Neuronal stem cell (in vitro differentiated cells): Measurements from ENCODE around the gene WDR36.

Source experiments
- DNase-seq: peaks from one replicate; pipeline ENCODE4 v3.0.0-alpha.2; 2013; ENCODE audit warnings: low spot score
- H2AFZ ChIP-seq: one replicate; pipeline ENCODE4 v1.6.1; 2013; ENCODE audit warnings: mild to moderate bottlenecking, low read length, inconsistent platforms
- H2AK5ac ChIP-seq: 2 replicates; pipeline ENCODE4 v1.6.1; 2013; ENCODE audit warnings: low read depth, mild to moderate bottlenecking, inconsistent platforms, low read length, moderate library complexity, mixed read lengths
- H2BK120ac ChIP-seq: 2 replicates; pipeline ENCODE4 v1.6.1; 2013; ENCODE audit warnings: low read depth, mild to moderate bottlenecking, inconsistent platforms, low read length, moderate library complexity, mixed read lengths
- H2BK12ac ChIP-seq: one replicate; pipeline ENCODE4 v1.6.1; 2013; ENCODE audit warnings: low read length, inconsistent platforms
- H2BK15ac ChIP-seq: 2 replicates; pipeline ENCODE4 v1.6.1; 2013; ENCODE audit warnings: mild to moderate bottlenecking, low read length, inconsistent platforms, mixed read lengths
- H2BK5ac ChIP-seq: one replicate; pipeline ENCODE4 v1.6.1; 2013; ENCODE audit warnings: inconsistent platforms, mild to moderate bottlenecking, low read length, moderate library complexity
- H3K14ac ChIP-seq: one replicate; pipeline ENCODE4 v1.6.1; 2013; ENCODE audit warnings: low read length, inconsistent platforms
- H3K18ac ChIP-seq: 2 replicates; pipeline ENCODE4 v1.6.1; 2013; ENCODE audit warnings: low read length, inconsistent platforms
- H3K23ac ChIP-seq: 2 replicates; pipeline ENCODE4 v1.6.1; 2013; ENCODE audit warnings: low read depth, mild to moderate bottlenecking, mixed read lengths, low read length, inconsistent platforms; ENCODE audit not compliant: poor library complexity
- H3K27ac ChIP-seq: replicated peaks from 3 replicates; pipeline ENCODE4 v1.5.1; 2013; ENCODE audit warnings: low read length, inconsistent platforms
- H3K27me3 ChIP-seq, 3 experiments: 2 replicates each; pipeline ENCODE4 v1.6.1; 2013; ENCODE audit warnings: low read length in 3 of 3, mild to moderate bottlenecking in 2 of 3, inconsistent platforms in 1 of 3, low read depth in 1 of 3, mixed read lengths in 1 of 3, moderate library complexity in 1 of 3; ENCODE audit not compliant: control insufficient read depth in 3 of 3, insufficient read depth in 3 of 3
- H3K36me3 ChIP-seq, 2 donors: replicated peaks in 1 of 2; 2 replicates each; pipeline ENCODE4 v1.6.1; 2013; ENCODE audit warnings: low read length in 2 of 2; ENCODE audit not compliant: control insufficient read depth in 2 of 2, insufficient read depth in 2 of 2
- H3K4ac ChIP-seq: 2 replicates; pipeline ENCODE4 v1.6.1; 2013; ENCODE audit warnings: inconsistent platforms, mild to moderate bottlenecking, low read length, moderate library complexity
- H3K4me1 ChIP-seq, 2 donors: 1 replicate in 1 of 2; 2 replicates in 1 of 2; pipeline ENCODE4 v1.6.1; 2013; ENCODE audit warnings: low read length in 2 of 2, low read depth in 1 of 2; ENCODE audit not compliant: control insufficient read depth in 2 of 2, insufficient read depth in 1 of 2
- H3K4me2 ChIP-seq: one replicate; pipeline ENCODE4 v1.6.1; 2013; ENCODE audit warnings: mild to moderate bottlenecking, low read length, inconsistent platforms; ENCODE audit not compliant: insufficient read depth, poor library complexity, severe bottlenecking
- H3K4me3 ChIP-seq, 2 donors: 2 replicates each; pipeline ENCODE4 v1.5.1; 2013; ENCODE audit warnings: low read length in 2 of 2, mild to moderate bottlenecking in 2 of 2, inconsistent platforms in 1 of 2, moderate library complexity in 1 of 2
- H3K79me1 ChIP-seq: one replicate; pipeline ENCODE4 v1.6.1; 2013; ENCODE audit warnings: low read depth, mild to moderate bottlenecking, inconsistent platforms, low read length, moderate library complexity
- H3K9ac ChIP-seq: one replicate; pipeline ENCODE4 v1.6.1; 2013; ENCODE audit warnings: mild to moderate bottlenecking, low read depth, low read length, inconsistent platforms; ENCODE audit not compliant: poor library complexity
- H3K9me3 ChIP-seq, 2 donors: replicated peaks in 1 of 2; 2 replicates each; pipeline versions ENCODE3 to v1.6.1; 2013; ENCODE audit warnings: low read length in 2 of 2, mild to moderate bottlenecking in 2 of 2, inconsistent platforms in 1 of 2, low read depth in 1 of 2, mixed read lengths in 1 of 2, moderate library complexity in 1 of 2; ENCODE audit not compliant: control insufficient read depth in 2 of 2, insufficient read depth in 1 of 2
- H4K8ac ChIP-seq: one replicate; pipeline ENCODE4 v1.6.1; 2013; ENCODE audit warnings: low read depth, mild to moderate bottlenecking, inconsistent platforms, low read length, moderate library complexity
- H4K91ac ChIP-seq: one replicate; pipeline ENCODE4 v1.6.1; 2013; ENCODE audit warnings: low read length, low read depth, mild to moderate bottlenecking, inconsistent platforms; ENCODE audit not compliant: poor library complexity
- WGBS, 2 donors: extraction: QIAGEN DNeasy Blood & Tissue Kit; methylation state at CpG; one replicate each; pipeline ENCODE4 v1.1.7; 2013; ENCODE audit warnings: missing lambda C conversion rate in 2 of 2, mixed read lengths in 1 of 2; ENCODE audit not compliant: insufficient read length in 2 of 2, insufficient replicate concordance in 1 of 2; ENCODE audit errors: extremely low coverage in 2 of 2; 5-methylcytosine and 5-hydroxymethylcytosine counted together

WDR36 gene

GRCh38 chr5:111106320-111106948, 14.3 kb downstream of the WDR36 start:
- Histone ChIP-seq H3K18ac (no peak overlapping the region), H4K91ac (no peak overlapping the region)

GRCh38 chr5:111107371-111107770, 15.2 kb downstream of the WDR36 start:
- no peak overlapping the region for H3K23ac ChIP-seq
- H2BK5ac ChIP-seq, result no peak overlapping the region
- H3K14ac ChIP-seq, result no peak overlapping the region
- WGBS, 2 donors, result no CpG with 5 or more reads among the region's 2 CpGs
- no peaks in the 10 kb centered on the region for H3K79me1 ChIP-seq
- no peak overlapping the region for H2BK12ac ChIP-seq
- no peak overlapping the region for H2AFZ ChIP-seq
- H3K4me1 ChIP-seq, result no peaks in the 10 kb centered on the region
- no peak overlapping the region for H3K18ac ChIP-seq
- H3K4me3 ChIP-seq, result no peak overlapping the region
- H2BK15ac ChIP-seq, result no peak overlapping the region
- H4K8ac ChIP-seq, result no peak overlapping the region
- peaks cover 7 to 100% of the 10 kb centered on the region in 2 donors for H3K36me3 ChIP-seq
- no peak overlapping the region for H3K4me2 ChIP-seq
- no peaks in the 10 kb centered on the region for H3K9me3 ChIP-seq
- H2BK120ac ChIP-seq, result no peak overlapping the region
- no peak overlapping the region for H3K4ac ChIP-seq
- H4K91ac ChIP-seq, result no peak overlapping the region
- H2AK5ac ChIP-seq, result no peak overlapping the region
- no peaks in the 10 kb centered on the region for H3K27me3 ChIP-seq
- no peak overlapping the region for H3K9ac ChIP-seq
- no peak for DNase-seq
- H3K27ac ChIP-seq, result no peak overlapping the region

More at GRCh38 chr5:111106320-111106948, 14.3 kb downstream of the WDR36 start:
- Histone ChIP-seq H3K79me1 (no peaks in the 10 kb centered on the region), H3K27ac (no peak overlapping the region), H2BK15ac (no peak overlapping the region), H3K4me3 (no peak overlapping the region), H3K4me1 (no peaks in the 10 kb centered on the region), H2BK5ac (no peak overlapping the region), H4K8ac (no peak overlapping the region), H3K27me3 (no peaks in the 10 kb centered on the region), H3K14ac (no peak overlapping the region), H3K36me3 (peaks cover 7 to 100% of the 10 kb centered on the region in 2 donors), H2AFZ (no peak overlapping the region), H3K23ac (no peak overlapping the region), H3K9ac (no peak overlapping the region), H2BK120ac (no peak overlapping the region), H2BK12ac (no peak overlapping the region), H3K4me2 (no peak overlapping the region), H3K9me3 (no peaks in the 10 kb centered on the region), H2AK5ac (no peak overlapping the region), H3K4ac (no peak overlapping the region)
- no peak for DNase-seq
- WGBS, 2 donors, result no CpG with 5 or more reads among the region's 2 CpGs

GRCh38 chr5:111111956-111112355, 19.8 kb downstream of the WDR36 start:
- no peaks in the 10 kb centered on the region for H3K4me1 ChIP-seq
- no peak overlapping the region for H3K14ac ChIP-seq
- no peak overlapping the region for H4K91ac ChIP-seq
- no peak overlapping the region for H3K4ac ChIP-seq
- H3K27me3 ChIP-seq, result no peaks in the 10 kb centered on the region
- H2BK12ac ChIP-seq, result no peak overlapping the region
- H3K4me3 ChIP-seq, result no peak overlapping the region
- H3K36me3 ChIP-seq, result peaks cover 0 to 97% of the 10 kb centered on the region in 2 donors
- no peaks in the 10 kb centered on the region for H3K79me1 ChIP-seq
- no peak overlapping the region for H3K4me2 ChIP-seq
- no peak overlapping the region for H2BK120ac ChIP-seq
- H2BK5ac ChIP-seq, result no peak overlapping the region
- H3K18ac ChIP-seq, result no peak overlapping the region
- H2BK15ac ChIP-seq, result no peak overlapping the region
- no peak overlapping the region for H4K8ac ChIP-seq
- WGBS, 2 donors, result no CpG with 5 or more reads among the region's 3 CpGs
- no peak for DNase-seq
- H3K23ac ChIP-seq, result no peak overlapping the region
- no peak overlapping the region for H3K27ac ChIP-seq
- no peak overlapping the region for H2AK5ac ChIP-seq
- H3K9me3 ChIP-seq, result no peaks in the 10 kb centered on the region
- H3K9ac ChIP-seq, result no peak overlapping the region
- no peak overlapping the region for H2AFZ ChIP-seq

- H3K79me1 ChIP-seq, result no peaks in the 10 kb centered on the region
- no peak overlapping the region for H3K9ac ChIP-seq
- H2BK12ac ChIP-seq, result no peak overlapping the region
- no peak overlapping the region for H4K91ac ChIP-seq
- H3K14ac ChIP-seq, result no peak overlapping the region
- no peaks in the 10 kb centered on the region for H3K9me3 ChIP-seq
- no peak overlapping the region for H2BK5ac ChIP-seq
- no CpG with 5 or more reads among the region's 3 CpGs for WGBS, 2 donors
- H2BK15ac ChIP-seq, result no peak overlapping the region
- H3K4me3 ChIP-seq, result no peak overlapping the region
- no peak overlapping the region for H2AFZ ChIP-seq
- H3K18ac ChIP-seq, result no peak overlapping the region
- no peak overlapping the region for H2AK5ac ChIP-seq
- no peak overlapping the region for H3K27ac ChIP-seq
- no peaks in the 10 kb centered on the region for H3K27me3 ChIP-seq
- H3K4ac ChIP-seq, result no peak overlapping the region
- H2BK120ac ChIP-seq, result no peak overlapping the region
- no peak overlapping the region for H3K23ac ChIP-seq
- no peaks in the 10 kb centered on the region for H3K4me1 ChIP-seq
- no peak for DNase-seq
- H3K36me3 ChIP-seq, result peaks cover 3 to 97% of the 10 kb centered on the region in 2 donors
- no peak overlapping the region for H3K4me2 ChIP-seq
- no peak overlapping the region for H4K8ac ChIP-seq
Observed at GRCh38 chr5:111113678-111114077, 21.5 kb downstream of the WDR36 start.
